GM19324 (cell line): Measurements from ENCODE around the gene RNF148.
"Not testable (repeated sequence)": the region's sequence is repeated elsewhere in the genome, so short reads cannot be mapped to it uniquely, and the experiment has no call there.

Source experiments
- ATAC-seq: cut with Tn5 transposase; IDR thresholded peaks from one replicate; pipeline ENCODE4 v1.9.1; 2021; ENCODE audit warnings: mild to moderate bottlenecking, moderate library complexity; ENCODE audit not compliant: unreplicated experiment, low FRiP score

RNF148 gene

GRCh38 chr7:122692769-122693309 lies 9.9 kb downstream of the RNF148 start:
- ATAC-seq = no peak

GRCh38 chr7:122691569-122692235 lies 11.0 kb downstream of the RNF148 start:
- ATAC-seq = no peak

- ATAC-seq = no peak
These were observed 13.2 kb downstream of the RNF148 start for GRCh38 chr7:122689346-122690109.

GRCh38 chr7:122688400-122688998 lies 14.2 kb downstream of the RNF148 start:
- no peak for ATAC-seq

GRCh38 chr7:122686360-122686878 lies 16.3 kb downstream of the RNF148 start:
- no peak for ATAC-seq

- ATAC-seq = no peak
These were observed 18.2 kb downstream of the RNF148 start for GRCh38 chr7:122684504-122684903.

- ATAC-seq = no peak
These were observed 19.7 kb downstream of the RNF148 start for GRCh38 chr7:122682815-122683550.

- not testable (repeated sequence) for ATAC-seq
These were observed 21.5 kb downstream of the RNF148 start for GRCh38 chr7:122681186-122681585.

GRCh38 chr7:122679813-122680212 lies 22.9 kb downstream of the RNF148 start:
- no peak for ATAC-seq

GRCh38 chr7:122679269-122679709 lies 23.4 kb downstream of the RNF148 start:
- not testable (repeated sequence) for ATAC-seq

- no peak for ATAC-seq
These were observed 25.6 kb downstream of the RNF148 start for GRCh38 chr7:122677149-122677548.

- no peak for ATAC-seq
These were observed 26.3 kb downstream of the RNF148 start for GRCh38 chr7:122676466-122676865.

- ATAC-seq = no peak
These were observed 27.1 kb downstream of the RNF148 start for GRCh38 chr7:122675621-122676020.

- ATAC-seq = no peak
These were observed 27.7 kb downstream of the RNF148 start for GRCh38 chr7:122675011-122675410.

GRCh38 chr7:122674502-122674901 lies 28.2 kb downstream of the RNF148 start:
- ATAC-seq = no peak

- no peak for ATAC-seq
These were observed 28.8 kb downstream of the RNF148 start for GRCh38 chr7:122673951-122674350.

- no peak for ATAC-seq
These were observed 30.2 kb downstream of the RNF148 start for GRCh38 chr7:122672536-122672935.

GRCh38 chr7:122663733-122664132 lies 39.0 kb downstream of the RNF148 start:
- no peak for ATAC-seq

- ATAC-seq = no peak
These were observed 43.9 kb downstream of the RNF148 start for GRCh38 chr7:122658856-122659255.

GRCh38 chr7:122653685-122654084 lies 49.0 kb downstream of the RNF148 start:
- ATAC-seq = no peak
